Stimulated activated naive B cell treated with anti-CD40 and anti-IgM and Interleukin-4, amounts not matched to agents 10 μg/mL and 1 μg/mL and 100 μg/mL, for 72 hours (primary cell): ENCODE data around the gene ARHGAP15.
A peak's percentile ranks its signal among the peaks of the same experiment; 100 is the strongest.

Experiments
- ATAC-seq, 2 donors: fragments of 150-1000 bp; cut with Tn5 transposase; replicated peaks; 2 replicates each; pipeline ENCODE4 v1.10.0; 2021; ENCODE audit warnings: moderate library complexity in 1 of 2
- DNase-seq: peaks from one replicate; pipeline ENCODE4 v3.0.0; 2021
- H3K27ac Mint-ChIP-seq: one replicate; pipeline ENCODE4 v1.8.0; 2022; ENCODE audit warnings: mild to moderate bottlenecking, mixed read lengths
- H3K27me3 Mint-ChIP-seq, 2 donors: one replicate each; pipeline ENCODE4 v1.8.0; 2022; ENCODE audit warnings: mixed read lengths in 2 of 2
- H3K36me3 Mint-ChIP-seq, 2 donors: one replicate each; pipeline ENCODE4 v1.8.0; 2022; ENCODE audit warnings: mixed read lengths in 2 of 2, mild to moderate bottlenecking in 1 of 2
- H3K4me1 Mint-ChIP-seq, 2 donors: one replicate each; pipeline ENCODE4 v1.8.0; 2022; ENCODE audit warnings: mixed read lengths in 2 of 2, mild to moderate bottlenecking in 1 of 2
- H3K4me3 Mint-ChIP-seq, 2 donors: one replicate each; pipeline ENCODE4 v1.8.0; 2022; ENCODE audit warnings: mild to moderate bottlenecking in 2 of 2, mixed read lengths in 2 of 2, moderate library complexity in 1 of 2
- H3K9me3 Mint-ChIP-seq, 2 donors: one replicate each; pipeline ENCODE4 v1.8.0; 2022; ENCODE audit warnings: mixed read lengths in 2 of 2, mild to moderate bottlenecking in 1 of 2

ARHGAP15 gene

DNA sequence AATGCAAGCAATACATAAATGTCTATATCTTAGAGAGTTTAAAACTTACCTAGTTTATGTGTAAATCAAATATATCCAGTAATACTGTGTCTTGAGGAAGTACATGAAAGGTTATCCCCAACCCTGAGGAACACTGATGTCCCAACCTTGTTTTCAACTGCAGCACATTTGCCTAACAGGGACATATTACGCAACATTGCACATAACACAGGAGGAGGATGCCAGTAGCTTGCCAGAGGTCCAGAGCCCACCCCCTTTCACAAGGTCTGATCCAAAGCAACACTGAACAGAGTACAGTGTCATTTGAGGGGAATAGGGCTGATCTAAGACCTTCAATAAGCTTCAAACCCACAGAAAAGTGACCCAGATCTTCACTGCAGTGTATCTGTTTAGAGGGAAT is 678.5 kb downstream of the ARHGAP15 start:
- ATAC-seq (no peak), DNase-seq (no peak)
- H3K4me3 Mint-ChIP-seq, result no peak overlapping the region
- peaks cover 3 to 8% of the 10 kb centered on the region in 2 donors for H3K4me1 Mint-ChIP-seq
- no peak overlapping the region for H3K27ac Mint-ChIP-seq
- H3K36me3 Mint-ChIP-seq, result no peaks in the 10 kb centered on the region
- no peaks in the 10 kb centered on the region for H3K27me3 Mint-ChIP-seq
- H3K9me3 Mint-ChIP-seq, result peaks cover 2 to 3% of the 10 kb centered on the region in 2 donors

DNA sequence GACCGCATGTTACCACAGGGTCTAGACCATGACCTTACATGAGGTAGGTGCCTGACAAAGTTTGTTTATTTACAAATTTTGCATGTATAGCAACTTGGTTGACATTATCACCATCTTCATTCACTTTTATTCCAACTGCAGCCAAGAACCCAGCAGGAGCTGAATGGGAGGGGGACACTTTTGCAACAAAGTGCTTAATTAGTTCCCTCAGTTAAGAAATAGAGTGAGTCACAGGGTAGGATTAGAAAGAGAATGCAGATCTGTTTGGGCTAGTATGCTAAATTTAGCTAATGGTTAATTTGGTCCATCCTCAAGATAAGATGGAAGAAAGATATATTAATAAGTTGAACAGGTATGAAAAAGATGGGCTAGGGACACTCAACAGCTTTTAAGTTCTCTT is 678.9 kb downstream of the ARHGAP15 start:
- no peak overlapping the region for H3K27ac Mint-ChIP-seq
- ATAC-seq, result no peak
- H3K27me3 Mint-ChIP-seq, result no peaks in the 10 kb centered on the region
- H3K4me3 Mint-ChIP-seq, result no peak overlapping the region
- no peaks in the 10 kb centered on the region for H3K36me3 Mint-ChIP-seq
- H3K4me1 Mint-ChIP-seq, result peaks cover 2 to 3% of the 10 kb centered on the region in 2 donors
- DNase-seq, result no peak
- H3K9me3 Mint-ChIP-seq, result peaks cover 4% of the 10 kb centered on the region in 2 donors

DNA sequence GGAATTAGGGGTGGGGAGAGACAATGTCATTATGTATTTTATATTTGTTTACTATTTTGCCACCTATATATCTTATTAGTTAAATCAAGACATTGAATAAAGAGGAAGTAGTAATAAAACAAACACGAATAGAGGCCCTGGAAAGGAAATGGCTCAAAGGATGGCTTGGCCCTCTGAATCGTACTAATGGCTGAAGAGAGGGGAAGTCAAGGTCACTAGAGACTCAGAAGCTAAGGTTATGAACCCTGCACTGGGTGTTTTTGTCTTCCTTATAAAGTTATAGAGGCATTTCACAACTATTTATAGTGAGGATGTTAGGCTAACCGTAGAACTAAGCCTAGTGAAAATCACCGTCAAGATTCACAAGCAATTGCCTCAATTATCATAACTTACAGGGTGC is 685.9 kb downstream of the ARHGAP15 start:
- Mint-ChIP-seq H3K9me3 (peaks cover 8 to 9% of the 10 kb centered on the region in 2 donors), H3K27ac (no peak overlapping the region)
- DNase-seq, result no peak

DNA sequence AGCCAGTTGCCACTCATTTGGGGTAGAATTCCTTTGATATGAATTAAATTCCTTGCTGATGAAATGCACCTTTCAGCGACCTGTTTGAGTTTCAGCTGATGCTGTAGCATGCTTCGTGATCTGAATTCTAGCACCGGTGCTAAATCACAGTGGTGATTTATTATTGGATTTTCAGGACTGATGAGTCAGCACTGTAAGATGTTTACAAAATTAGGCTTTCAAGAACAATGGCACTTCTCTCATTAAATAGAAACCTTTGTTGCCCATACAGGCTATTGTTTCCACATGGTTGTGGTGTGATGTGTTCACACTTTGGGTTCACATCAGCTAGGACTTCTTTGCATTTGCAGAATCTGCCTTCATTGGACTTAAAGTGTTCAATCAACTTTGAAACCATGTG is 687.7 kb downstream of the ARHGAP15 start:
- DNase-seq, result no peak
- Mint-ChIP-seq H3K9me3 (peaks cover 5 to 9% of the 10 kb centered on the region in 2 donors), H3K4me3 (no peak overlapping the region), H3K4me1 (peaks cover 8 to 24% of the 10 kb centered on the region in 2 donors), H3K36me3 (no peaks in the 10 kb centered on the region), H3K27me3 (no peaks in the 10 kb centered on the region), H3K27ac (no peak overlapping the region)
- no peak for ATAC-seq

More for the DNA sequence above, 685.9 kb downstream of the ARHGAP15 start:
- peaks cover 8 to 21% of the 10 kb centered on the region in 2 donors for H3K4me1 Mint-ChIP-seq
- H3K27me3 Mint-ChIP-seq, result no peaks in the 10 kb centered on the region
- no peak overlapping the region for H3K4me3 Mint-ChIP-seq
- ATAC-seq, result peak in 1 of 2 donors; percentile 50
- no peaks in the 10 kb centered on the region for H3K36me3 Mint-ChIP-seq
